Endothelial cell of hepatic sinusoid (primary cell): ENCODE data around the gene CHURC1.
"Not testable (repeated sequence)": the region's sequence is repeated elsewhere in the genome, so short reads cannot be mapped to it uniquely, and the experiment has no call there.

ENCODE experiments used
- in situ Hi-C: cut with HindIII; loops from 2 replicates; pipeline ENCODE4 v1.10.0; 2017; ENCODE audit warnings: low sequenced_read_pairs

CHURC1 gene

DNA sequence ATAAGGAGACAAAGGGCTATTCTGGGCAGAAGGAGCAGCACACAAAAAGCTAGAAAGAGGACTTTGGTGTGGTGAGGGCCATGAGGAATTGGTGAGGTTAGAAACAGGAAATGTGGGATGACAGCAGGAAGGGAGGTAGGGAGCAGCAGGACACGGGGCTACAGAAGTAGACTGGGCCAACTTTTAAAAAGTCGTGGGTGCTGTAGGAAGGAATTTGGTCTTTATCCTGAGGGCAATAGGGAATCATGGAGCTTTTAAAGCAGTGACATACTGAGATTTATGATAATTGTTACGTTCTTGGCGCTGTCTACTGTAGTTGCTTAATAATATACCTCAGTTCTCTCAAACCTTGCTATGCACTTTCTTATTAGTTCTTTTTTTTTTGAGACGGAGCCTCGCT, 8.2 kb upstream of the CHURC1 start:
- in situ Hi-C loops = no loop called here

- in situ Hi-C loops = no loop called here
Observed at GRCh38 chr14:64910847-64911495, 3.3 kb upstream of the CHURC1 start.

- in situ Hi-C loops = no loop called here
Observed at GRCh38 chr14:64912261-64912660, 2.0 kb upstream of the CHURC1 start.

- in situ Hi-C loops = not testable (repeated sequence)
Observed at GRCh38 chr14:64913477-64913876, 778 bp upstream of the CHURC1 start.

DNA sequence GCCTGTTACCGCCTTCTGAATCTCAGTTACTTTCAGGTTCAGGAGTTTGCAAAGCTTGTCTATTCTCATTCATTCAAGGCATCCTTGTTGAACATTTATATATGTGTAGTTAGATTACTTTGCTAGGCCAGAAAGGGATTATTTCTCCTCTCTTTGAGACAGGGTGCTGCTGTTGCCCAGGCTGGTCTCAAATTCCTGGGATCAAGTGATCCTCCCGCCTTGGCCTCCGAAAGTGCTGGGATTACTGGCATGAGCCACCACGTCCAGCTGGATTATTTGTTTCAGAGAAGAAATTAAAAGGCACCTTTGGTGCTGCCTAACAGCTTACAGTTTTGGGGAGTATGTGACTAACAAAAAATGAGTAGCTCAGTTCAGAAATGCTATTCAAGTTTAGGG, 772 bp downstream of the CHURC1 start:
- in situ Hi-C loops = no loop called here

DNA sequence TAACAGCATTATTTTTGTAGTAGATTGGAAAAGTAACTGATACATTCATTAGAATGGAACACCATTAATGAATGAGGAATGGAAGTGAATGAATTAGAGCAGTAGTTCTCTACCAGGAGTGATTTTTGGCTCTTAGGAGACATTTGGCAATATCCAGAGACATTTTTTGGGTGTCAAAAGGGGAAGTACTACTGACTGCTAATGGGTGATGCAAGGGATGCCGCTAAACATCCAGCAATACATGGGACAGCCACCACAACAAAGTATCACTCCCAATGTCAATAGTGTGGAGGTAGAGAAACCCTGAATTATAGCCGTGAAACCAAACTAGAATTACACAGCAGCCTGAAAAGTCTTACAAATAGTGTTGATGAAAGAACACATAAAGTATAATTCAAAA, 1.5 kb downstream of the CHURC1 start:
- in situ Hi-C loops = no loop called here

DNA sequence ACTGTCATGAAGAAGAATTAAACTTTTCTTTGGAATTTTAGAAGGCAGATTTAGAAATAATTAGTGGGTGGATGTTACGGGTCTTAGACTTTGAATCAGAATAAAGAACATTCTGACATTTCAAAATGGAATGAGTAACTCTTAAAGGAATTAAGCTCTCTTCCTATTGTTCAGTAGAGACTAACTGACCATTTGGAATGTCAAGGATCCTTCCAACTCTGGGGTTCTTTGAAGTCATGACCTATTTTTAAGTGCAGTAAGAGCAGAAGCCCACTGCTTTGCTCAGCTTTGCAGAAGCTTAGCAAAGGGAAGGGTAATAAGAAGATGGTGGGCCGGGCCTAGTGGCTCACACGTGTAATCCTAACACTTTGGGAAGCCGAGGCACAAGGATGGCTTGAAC, 4.0 kb downstream of the CHURC1 start:
- in situ Hi-C loops = no loop called here

- in situ Hi-C loops = no loop called here
Observed at GRCh38 chr14:64919215-64919614, 5.0 kb downstream of the CHURC1 start.

GRCh38 chr14:64919618-64920017, 5.4 kb downstream of the CHURC1 start:
- in situ Hi-C loops = no loop called here

GRCh38 chr14:64920465-64920864, 6.2 kb downstream of the CHURC1 start:
- in situ Hi-C loops = no loop called here

DNA sequence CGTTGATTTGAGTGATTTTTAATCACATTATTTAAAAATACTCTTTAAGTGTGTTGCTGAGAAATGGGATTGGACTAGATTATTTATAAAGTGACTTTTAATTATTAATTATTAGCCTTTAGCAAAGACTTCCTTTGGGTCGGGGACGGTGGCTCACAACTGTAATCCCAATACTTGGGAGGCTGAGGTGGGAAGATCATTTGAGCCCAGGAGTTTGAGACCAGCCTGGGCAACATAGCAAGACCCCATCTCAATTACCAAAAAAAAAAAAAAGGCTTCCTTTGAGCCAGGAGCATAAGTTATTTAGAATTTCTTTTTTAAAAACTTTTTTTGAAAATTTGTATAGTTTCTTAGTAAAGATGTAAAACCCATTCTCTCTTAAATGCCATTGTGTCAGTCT, 8.8 kb downstream of the CHURC1 start:
- in situ Hi-C loops = no loop called here

- in situ Hi-C loops = no loop called here
Observed at GRCh38 chr14:64926398-64926995, 12.2 kb downstream of the CHURC1 start.

DNA sequence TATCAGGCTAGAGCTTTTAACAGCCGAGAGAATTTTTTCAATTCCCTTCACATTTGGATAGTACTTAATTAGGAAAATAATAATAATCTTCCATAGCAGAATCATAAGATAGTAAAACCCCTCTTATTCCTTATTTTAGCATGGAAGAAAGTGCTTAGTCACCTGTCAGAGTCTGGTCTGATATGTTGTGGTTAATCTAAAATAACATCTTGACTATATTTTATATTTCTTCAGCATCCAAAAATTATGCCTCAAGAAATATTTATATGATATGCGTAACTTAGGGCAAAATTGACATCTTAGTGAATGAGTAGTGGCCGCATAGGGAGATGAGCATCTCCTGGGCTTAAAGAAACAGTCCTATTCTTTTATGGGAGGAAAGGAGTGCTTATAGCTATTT, 12.8 kb downstream of the CHURC1 start:
- in situ Hi-C loops = no loop called here

- in situ Hi-C loops = no loop called here
Observed at GRCh38 chr14:64928239-64929013, 14.2 kb downstream of the CHURC1 start.

- in situ Hi-C loops = no loop called here
Observed at GRCh38 chr14:64929014-64929359, 14.7 kb downstream of the CHURC1 start.

DNA sequence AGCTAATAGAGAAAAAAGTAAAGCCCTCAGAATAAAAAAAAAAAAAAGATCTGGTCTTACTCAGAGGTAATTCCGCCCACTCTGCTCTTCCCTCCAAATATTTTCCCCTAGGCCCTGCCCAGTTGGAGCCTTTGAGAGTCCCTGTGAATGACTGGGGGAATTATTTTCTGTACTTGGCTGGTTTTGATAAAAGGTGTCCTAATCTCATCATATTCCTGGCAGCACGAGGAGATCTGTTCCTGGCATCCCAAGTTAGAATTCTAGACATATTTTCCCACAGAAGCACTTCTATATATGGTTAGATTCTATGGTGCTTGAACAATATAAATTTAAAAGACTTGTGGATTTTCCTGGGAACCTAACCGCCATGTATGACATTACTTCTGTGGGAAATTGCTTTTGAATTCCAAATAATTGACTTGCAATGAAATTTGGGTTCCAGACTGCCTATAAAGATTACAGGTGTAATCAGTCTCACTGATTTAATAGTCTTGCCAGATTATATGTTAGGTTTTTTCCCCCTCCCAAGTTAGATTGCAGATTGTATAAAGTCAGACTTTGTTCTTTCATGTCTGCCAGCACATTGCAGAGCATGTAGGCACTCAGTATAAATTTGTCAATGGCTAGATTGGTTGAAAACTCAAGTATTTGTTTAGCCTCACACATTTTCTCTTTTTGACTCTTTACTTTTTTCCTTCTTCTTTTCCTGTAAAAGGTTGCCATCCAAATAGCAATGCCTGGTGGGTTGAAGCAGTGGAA, 16.0 kb downstream of the CHURC1 start:
- in situ Hi-C loops = no loop called here

GRCh38 chr14:64931123-64931522, 16.9 kb downstream of the CHURC1 start:
- in situ Hi-C loops = no loop called here

DNA sequence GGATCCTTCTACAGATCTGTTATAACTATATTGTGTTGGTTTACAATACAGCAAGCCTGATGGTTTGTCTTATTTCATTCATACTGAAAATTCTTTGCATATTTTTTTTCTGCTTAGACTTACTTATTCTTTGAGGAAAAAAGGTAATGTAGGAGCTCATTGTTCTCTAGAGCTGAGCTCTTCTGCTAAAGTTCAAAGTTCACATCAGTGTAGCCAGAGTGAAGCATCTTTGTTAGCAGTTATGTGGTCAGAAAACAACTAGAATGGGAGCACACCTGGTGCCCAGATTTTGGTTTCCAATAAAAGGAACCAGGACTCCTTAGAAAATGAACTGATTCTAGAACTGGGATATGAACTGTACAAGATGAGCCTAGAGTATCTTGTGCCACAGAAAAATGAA, 18.0 kb downstream of the CHURC1 start:
- in situ Hi-C loops = no loop called here

DNA sequence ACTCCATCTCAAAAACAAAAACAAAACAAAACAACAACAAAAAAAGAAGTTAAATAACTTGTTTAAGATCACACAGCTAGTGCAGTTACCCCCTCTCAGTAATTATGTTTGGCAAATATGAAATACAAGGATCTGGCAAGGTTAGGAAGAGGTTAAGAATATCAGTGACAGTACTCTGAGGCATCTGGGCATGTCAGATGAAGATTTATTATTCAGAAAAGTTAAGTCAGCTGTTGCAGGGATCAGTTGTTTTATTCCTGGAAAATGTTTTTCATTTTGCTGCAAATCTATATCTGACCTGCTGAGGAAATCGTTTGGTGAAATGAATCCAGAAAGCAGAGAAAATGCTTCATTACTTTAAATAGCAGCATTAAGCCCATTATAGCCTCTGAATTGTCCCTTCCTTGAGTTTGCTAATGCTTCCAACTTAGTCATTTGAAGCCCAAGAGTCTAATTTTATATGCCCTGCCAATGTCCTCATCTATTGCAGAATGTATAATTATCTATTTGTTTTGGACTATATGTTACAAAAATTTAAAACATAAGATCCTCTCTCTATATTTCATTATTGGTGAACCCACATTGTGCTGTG, 20.2 kb downstream of the CHURC1 start:
- in situ Hi-C loops = no loop called here

- in situ Hi-C loops = no loop called here
Observed at GRCh38 chr14:64935508-64935907, 21.3 kb downstream of the CHURC1 start.

- in situ Hi-C loops = no loop called here
Observed at GRCh38 chr14:64937171-64937820, 23.0 kb downstream of the CHURC1 start.
